CD4-positive, alpha-beta T cell treated with Interleukin-17A for 4 hours (primary cell): ENCODE data around the gene CNOT4.

Experiments
- DNase-seq: peaks from one replicate; pipeline ENCODE4 v3.0.0-alpha.2; 2020; ENCODE audit warnings: mixed read lengths

The CNOT4 gene, protein sequence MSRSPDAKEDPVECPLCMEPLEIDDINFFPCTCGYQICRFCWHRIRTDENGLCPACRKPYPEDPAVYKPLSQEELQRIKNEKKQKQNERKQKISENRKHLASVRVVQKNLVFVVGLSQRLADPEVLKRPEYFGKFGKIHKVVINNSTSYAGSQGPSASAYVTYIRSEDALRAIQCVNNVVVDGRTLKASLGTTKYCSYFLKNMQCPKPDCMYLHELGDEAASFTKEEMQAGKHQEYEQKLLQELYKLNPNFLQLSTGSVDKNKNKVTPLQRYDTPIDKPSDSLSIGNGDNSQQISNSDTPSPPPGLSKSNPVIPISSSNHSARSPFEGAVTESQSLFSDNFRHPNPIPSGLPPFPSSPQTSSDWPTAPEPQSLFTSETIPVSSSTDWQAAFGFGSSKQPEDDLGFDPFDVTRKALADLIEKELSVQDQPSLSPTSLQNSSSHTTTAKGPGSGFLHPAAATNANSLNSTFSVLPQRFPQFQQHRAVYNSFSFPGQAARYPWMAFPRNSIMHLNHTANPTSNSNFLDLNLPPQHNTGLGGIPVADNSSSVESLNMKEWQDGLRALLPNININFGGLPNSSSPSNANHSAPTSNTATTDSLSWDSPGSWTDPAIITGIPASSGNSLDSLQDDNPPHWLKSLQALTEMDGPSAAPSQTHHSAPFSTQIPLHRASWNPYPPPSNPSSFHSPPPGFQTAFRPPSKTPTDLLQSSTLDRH

GRCh38 chr7:135509839-135510591, at the start of gene CNOT4:
TSS of gene CNOT4 (minus strand) at chr7:135510102. CDS start at chr7:135438331, 71,771 bp downstream.
- peak; percentile 98 for DNase-seq

DNA sequence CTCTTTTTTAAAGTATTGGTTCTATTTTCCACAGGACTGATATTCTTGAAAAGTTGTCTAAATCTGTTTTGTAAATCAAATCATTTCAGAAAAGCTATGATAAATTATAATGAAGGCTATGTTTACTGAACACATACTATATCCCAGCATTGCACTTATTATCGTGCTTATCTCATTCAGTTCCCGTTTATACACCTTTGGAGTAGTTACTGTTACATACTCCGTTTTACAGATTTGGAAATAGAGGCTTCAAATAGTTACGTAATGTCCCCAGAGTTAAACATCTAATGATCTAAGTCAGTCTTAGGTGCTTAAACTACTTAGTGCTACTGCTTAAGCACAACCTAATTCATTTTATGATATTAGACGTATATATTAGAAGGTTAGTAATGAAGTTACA, 49.0 kb upstream of the CNOT4 start:
- no peak for DNase-seq

- peak; percentile 70 for DNase-seq
Measured at GRCh38 chr7:135558337-135558767, 48.5 kb upstream of the CNOT4 start.

DNA sequence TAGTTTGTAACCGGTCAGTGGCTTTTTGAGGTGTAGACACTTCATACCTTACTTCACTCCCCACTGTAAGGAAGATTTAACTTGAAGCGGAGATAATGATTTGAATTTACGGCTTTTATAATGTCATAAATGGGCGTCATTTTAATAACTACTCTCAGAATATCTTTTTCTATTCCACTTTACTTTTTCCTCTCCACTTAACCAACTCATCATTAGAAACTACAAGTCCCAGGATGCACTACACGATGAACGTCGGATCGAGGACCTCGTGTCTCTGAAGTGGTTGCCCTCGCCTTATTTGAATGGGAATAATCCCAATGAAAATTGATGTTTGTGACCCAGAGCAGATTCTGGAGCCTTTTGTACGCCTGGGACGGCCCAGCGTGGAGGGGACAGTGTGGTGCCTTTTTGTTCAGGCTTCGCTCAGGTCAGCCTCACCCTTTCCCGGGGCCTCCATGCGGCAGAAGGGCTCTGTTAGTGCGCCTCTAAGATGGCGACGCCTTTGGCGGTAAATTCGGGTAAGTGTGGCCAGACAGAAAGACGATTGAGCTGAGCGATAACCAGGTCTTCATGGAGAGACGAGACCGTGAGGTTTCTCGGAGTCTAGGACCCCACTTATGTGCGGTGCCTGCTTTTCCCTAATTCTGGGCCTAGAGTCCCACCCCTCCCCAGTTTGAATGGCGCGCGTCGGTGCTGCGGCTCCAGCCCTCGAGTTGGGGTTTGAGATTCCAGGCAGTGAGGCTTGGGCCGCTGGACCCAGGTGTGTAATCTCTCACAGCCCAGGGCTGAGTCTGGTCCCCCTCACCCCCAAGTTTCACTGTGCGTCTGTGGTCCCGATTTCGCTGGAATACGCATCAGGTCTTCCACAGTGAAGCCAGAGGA, 47.8 kb upstream of the CNOT4 start, which contains the start of gene NUP205:
NUP205 (plus strand) TSS at position 463 of the 882 bp plus-strand sequence; CDS start at position 491, 28 bp downstream.
- peak; percentile 74 for DNase-seq

DNA sequence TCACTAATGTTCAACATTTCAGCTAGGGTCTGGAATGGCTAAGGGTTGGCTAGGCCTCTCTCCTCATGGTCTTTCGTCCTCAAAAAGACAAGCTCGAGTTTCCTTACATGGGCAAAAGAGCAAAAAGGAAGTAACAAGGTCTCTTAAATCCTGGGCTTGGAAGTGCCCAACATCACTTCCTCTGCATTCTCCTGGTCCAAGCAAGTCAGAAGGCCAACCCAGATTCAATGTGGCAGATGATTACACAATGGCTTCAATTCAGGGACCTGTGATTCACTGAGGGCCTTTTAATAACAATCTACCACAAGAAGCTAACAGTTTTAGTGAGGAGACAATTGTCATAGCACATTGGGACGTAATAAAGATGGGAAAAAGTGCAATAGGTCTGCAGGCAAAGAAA, 43.4 kb upstream of the CNOT4 start:
- DNase-seq, result no peak

DNA sequence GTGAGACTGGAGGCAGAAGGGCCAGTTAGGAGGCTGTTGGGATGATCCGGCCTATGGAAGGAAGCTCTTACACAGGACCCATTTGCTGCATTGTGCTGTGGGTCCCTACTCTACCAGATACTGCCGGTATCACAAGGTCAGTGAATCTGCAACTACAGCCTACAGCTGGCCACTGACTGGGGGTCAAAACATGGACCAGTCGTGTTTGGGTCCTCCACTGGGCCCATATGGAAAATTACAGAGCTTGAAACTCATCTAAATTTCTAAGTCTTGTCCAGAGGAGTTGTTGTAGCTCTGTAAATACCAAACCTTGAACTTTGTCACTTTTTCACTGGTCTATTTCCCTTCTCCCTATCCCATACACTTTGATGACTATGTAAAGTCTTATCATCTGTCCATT, 42.2 kb upstream of the CNOT4 start:
- DNase-seq, result no peak

DNA sequence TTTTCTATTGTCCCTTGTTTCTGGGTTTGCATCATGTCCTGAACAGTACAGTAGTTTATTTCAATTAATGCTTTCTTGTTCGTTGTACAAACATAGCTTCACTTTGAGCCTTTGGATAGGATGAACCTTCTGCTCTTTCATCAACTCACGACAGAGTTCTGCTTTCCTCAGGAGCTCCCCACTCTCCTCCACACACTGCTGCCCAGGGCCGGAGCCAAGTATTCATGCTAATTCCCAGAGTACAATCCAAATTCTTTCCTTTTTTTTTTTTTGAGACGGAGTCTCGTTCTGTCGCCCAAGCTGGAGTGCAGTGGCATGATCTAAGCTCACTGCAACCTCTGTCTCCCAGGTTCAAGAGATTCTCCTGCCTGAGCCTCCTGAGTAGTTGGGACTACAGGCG, 40.3 kb upstream of the CNOT4 start:
- DNase-seq, result no peak

DNA sequence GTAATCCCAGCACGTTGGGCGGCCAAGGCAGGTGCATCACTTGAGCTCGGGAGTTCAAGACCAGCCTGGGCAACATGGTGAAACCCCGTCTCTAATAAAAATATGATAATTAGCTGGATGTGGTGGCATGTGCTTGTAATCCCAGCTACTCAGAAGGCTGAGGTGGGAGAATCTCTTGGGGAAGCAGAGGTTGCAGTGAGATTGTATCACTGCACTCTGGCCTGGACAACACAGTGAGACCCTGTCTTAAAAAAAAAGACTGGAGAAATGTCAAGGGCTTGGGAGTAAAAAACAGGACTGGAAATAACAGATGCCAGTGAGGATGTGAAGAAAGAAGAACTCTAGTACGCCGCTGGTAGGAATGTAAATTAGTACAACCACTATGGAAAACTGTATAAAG, 31.1 kb upstream of the CNOT4 start:
- DNase-seq, result no peak

GRCh38 chr7:135539629-135540028, 29.7 kb upstream of the CNOT4 start:
- no peak for DNase-seq

DNA sequence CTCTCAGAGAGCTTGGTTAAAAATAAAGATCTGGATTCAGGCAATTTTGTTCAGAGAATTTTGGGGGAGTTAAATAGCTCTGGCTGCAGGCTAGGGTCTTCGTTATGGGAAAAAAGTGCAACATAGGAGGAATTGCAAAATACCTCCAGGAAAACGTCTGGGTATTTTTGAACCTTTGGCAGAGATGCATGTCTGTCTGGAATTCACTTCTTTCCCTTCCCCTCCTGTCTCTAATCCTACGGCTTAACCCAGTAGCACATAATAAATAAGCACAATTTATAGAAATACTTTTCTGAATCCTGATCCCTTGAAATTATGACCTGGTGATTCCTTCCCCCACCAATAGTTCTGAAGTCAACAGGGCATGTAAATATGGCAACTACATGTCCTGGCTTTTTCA, 28.5 kb upstream of the CNOT4 start:
- DNase-seq, result no peak

DNA sequence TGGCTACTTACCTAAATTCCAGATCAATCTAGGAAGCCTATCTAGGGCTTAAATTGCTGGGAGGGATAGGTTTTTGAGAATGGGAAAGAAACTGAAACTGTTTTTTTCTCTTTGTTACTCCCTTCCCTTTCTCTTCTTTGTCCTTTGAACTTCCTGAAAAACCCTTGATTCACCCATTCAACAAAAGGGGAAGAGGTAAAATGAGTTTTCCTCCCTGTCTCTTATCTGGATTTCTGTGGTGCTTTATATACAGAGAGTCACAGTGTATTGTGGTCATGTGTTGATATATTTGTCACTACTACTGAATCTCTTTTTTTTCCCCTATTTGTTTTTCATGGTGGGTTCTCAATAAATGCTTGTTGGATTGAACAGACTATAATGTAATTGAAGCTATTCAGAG, 28.0 kb upstream of the CNOT4 start:
- no peak for DNase-seq

DNA sequence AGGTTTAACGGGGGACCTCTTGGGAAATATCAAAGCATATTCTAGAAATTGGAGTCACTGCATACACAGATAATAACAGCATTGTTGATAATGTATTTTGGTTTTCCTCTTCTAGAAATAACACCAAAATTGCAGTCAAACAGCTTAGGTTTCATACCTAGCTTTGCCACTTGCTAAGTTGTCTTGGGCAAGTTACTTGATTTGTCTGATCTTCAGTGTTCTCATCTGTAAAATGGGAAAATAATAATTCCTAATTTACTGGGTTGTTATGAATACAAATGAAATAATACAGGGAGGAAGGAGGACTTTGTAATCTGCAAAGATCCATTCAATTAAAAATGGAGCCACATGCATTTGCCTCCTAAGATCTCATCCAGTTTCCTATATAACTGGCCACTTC, 27.6 kb upstream of the CNOT4 start:
- DNase-seq, result no peak

- DNase-seq, result no peak
Measured at GRCh38 chr7:135536150-135536549, 26.2 kb upstream of the CNOT4 start.

GRCh38 chr7:135527025-135527424, 17.1 kb upstream of the CNOT4 start:
- DNase-seq, result no peak

DNA sequence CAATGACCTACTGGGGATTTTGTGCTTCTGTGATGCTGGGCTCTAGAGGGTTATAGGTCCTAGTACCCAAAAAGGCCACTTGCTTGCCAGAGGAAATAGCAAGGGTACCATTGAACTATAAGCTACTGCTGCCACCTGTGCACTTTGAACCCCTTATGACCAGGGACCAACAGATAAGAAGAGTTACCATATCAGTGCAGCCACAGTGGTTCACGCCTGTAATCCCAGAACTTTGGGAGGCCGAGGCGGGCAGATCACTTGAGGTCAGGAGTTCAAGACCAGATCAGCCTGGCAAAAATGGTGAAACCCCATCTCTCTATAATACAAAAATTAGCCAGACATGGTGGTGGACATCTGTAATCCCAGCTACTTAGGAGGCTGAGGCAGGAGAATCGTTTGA, 15.5 kb upstream of the CNOT4 start:
- no peak for DNase-seq

- DNase-seq, result no peak
Measured at GRCh38 chr7:135523146-135523545, 13.2 kb upstream of the CNOT4 start.

DNA sequence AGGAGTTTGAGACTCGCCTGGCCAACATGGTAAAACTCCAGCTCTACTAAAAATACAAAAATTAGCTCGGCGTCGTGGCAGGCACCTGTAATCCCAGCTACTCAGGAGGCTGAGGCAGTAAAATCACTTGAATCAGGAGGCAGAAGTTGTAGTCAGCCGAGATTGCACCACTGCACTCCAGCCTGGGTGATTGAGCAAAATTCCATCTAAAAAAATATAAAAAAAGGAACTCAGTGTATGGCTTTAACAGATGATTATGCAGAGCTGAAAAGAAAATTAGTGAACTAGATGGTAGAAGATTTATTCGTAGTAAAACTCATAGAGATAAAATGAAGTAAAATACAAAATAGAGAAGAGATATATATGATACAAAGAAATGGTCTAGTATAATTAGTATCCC, 12.6 kb upstream of the CNOT4 start:
- DNase-seq, result no peak

DNA sequence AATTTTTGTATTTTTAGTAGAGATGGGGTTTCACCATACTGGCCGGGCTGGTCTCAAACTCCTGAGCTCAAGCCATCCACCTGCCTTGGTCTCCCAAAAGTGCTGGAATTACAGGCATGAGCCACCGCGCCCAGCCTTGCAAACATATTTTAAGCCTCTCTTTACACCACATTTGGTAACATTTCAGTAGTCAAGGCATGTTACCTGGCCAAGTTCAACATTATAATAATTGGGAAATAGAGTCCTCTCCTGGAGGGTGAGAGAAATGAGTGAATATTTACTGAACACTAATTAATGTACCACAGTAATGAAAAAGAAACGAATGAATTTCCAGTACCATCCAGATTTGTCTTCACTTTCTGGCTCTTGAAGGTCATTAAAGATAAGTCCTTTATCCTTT, 10.0 kb upstream of the CNOT4 start:
- DNase-seq, result no peak

DNA sequence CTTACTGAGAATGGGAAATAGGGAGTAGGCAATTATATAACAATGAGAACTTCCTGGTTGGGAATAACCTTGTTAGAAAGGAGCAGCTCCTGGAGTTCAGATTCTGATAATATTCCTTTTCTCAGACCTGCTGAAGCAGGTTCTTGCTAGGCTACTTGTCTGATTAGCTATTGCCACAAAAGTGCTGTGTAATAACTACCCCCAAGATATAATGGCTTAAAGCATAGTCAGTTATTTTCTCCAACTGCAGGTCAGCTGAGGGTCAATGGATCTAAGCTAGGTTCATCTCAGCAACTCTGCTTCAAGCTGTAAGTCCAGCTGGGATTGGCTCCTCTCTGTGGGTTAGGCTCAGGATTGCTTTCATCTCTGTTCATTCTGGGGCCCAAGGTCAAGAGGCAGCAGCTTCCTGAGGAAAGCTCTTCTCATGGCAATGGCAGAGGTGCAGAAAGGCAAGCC, 9.4 kb upstream of the CNOT4 start:
- DNase-seq, result no peak

GRCh38 chr7:135518748-135519147, 8.8 kb upstream of the CNOT4 start:
- DNase-seq, result no peak

- DNase-seq, result no peak
Measured at GRCh38 chr7:135517060-135517459, 7.2 kb upstream of the CNOT4 start.

DNA sequence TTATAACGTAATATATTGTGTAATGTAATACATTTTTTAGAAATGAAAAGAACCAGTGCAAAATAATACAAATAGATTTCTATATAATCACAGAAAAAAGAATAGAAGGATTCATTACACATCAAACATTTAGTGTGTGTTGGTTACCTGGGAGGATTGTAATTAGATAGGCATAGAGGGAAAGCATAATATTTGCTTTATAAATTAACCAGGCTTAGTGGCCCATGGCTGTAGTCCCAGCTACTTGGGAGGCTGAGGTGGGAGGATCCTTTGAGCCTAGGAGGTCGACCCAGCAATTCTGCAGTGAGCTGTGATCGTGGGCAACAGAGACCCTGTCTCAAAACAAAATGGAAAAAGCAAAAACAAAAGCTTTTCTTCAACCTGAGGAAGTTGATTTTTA, 5.0 kb upstream of the CNOT4 start:
- DNase-seq, result no peak
